Esophagus squamous epithelium (tissue), 5 donors: ENCODE measurements around the gene ZNF433. TPM values are rescaled to one million over a fixed set of nuclear protein-coding genes. Genes with fewer than 3 reads are reported as not detected.
"Not testable (repeated sequence)": the region's sequence is repeated elsewhere in the genome, so short reads cannot be mapped to it uniquely, and the experiment has no call there.

Source experiments
- DNase-seq: peaks from one replicate; lab custom pipeline; 2025; lab: John Stamatoyannopoulos, UW
- H3K27ac ChIP-seq, 4 donors: fragments of 200-600 bp; sonication (generic); one replicate each; pipeline ENCODE4 v1.5.1; 2016 to 2019; ENCODE audit warnings: mild to moderate bottlenecking in 1 of 4
- H3K27me3 ChIP-seq, 4 donors: fragments of 200-600 bp; sonication (generic); 1 replicate in 3 of 4; 2 replicates in 1 of 4; pipeline versions ENCODE4 v1.5.1 to v1.6.0; 2017 to 2021; ENCODE audit warnings: antibody characterized with exemption in 1 of 4
- H3K36me3 ChIP-seq, 3 donors: fragments of 200-600 bp; sonication (generic); one replicate each; pipeline ENCODE4 v1.5.1; 2016 to 2019
- H3K4me1 ChIP-seq, 3 donors: fragments of 200-600 bp; sonication (generic); one replicate each; pipeline ENCODE4 v1.5.1; 2017 to 2019
- H3K4me3 ChIP-seq, 4 donors: fragments of 200-600 bp; sonication (generic); 1 replicate in 3 of 4; 2 replicates in 1 of 4; pipeline ENCODE4 v1.5.1; 2016 to 2019; ENCODE audit warnings: mild to moderate bottlenecking in 2 of 4, moderate library complexity in 1 of 4
- H3K9me3 ChIP-seq, 3 donors: fragments of 200-600 bp; sonication (generic); one replicate each; pipeline ENCODE4 v1.5.1; 2016 to 2019
- POLR2A ChIP-seq, 4 donors: fragments of 450-650 bp; IDR thresholded peaks; one replicate each; pipeline ENCODE4 v1.6.1; 2017; ENCODE audit warnings: antibody characterized with exemption in 4 of 4, mild to moderate bottlenecking in 4 of 4, moderate library complexity in 3 of 4
- WGBS, 2 donors: methylation state at CpG; one replicate each; pipeline ENCODE4 v1.1.5; 2018; 5-methylcytosine and 5-hydroxymethylcytosine counted together
- intact Hi-C: fragments of 100-400 bp; cut with DNase I; formaldehyde crosslinking; loops from one replicate; pipeline ENCODE4 v1.15.0; 2022
- total RNA-seq, 4 donors: library from RNA; depleted of rRNA; stranded (reverse); fragments of >200 nt; gene quantifications; one replicate each; pipeline ENCODE4 v1.1.0, GENCODE V29; 2016
- TF ChIP-seq, protein P1 (sequence below), 6 experiments: fragments of 450-650 bp in 4 of 6; fragments of 200-600 bp in 2 of 6; sonication (generic) in 2 of 6; IDR thresholded peaks; one replicate each; pipeline ENCODE4 v1.5.1; 2016 to 2019; ENCODE audit warnings: antibody characterized with exemption in 6 of 6, mild to moderate bottlenecking in 4 of 6, moderate library complexity in 4 of 6
- donor health status: DM: yes; HTN: yes; CAD: no.

The ZNF433 gene
- total RNA-seq, 4 donors from 2014 or later, result 4.5 to 21.0 (median 5.6) TPM

DNA sequence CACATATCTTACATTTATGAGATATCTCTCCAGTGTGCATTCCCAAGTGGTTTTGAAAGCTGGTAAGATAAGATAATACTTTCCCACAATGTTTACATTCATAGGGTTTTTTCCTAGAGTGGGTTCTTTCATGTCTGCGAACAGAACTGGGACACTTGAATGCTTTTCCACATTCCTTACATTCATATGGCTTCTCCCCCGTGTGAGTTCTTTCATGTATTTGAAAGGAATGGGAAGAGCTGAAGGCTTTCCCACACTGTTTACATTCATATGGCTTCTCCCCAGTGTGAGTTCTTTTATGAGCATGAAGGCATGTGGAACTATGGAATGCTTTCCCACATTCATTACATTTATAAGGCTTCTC is 19.7 kb downstream of the ZNF433 start:
- H3K27me3 ChIP-seq, result no peaks in the 10 kb centered on the region
- peaks cover 4 to 99% (median 76%) of the 10 kb centered on the region in 3 donors for H3K9me3 ChIP-seq
- intact Hi-C loops, result no loop called here
- WGBS, 2 donors, result 80 to 93% methylated on average over 2 of the region's 2 CpGs
- no peak overlapping the region for H3K27ac ChIP-seq
- H3K36me3 ChIP-seq, result peaks cover 31 to 74% (median 44%) of the 10 kb centered on the region in 3 donors
- no peaks in the 10 kb centered on the region for H3K4me1 ChIP-seq
- TF ChIP-seq, protein P1, sequence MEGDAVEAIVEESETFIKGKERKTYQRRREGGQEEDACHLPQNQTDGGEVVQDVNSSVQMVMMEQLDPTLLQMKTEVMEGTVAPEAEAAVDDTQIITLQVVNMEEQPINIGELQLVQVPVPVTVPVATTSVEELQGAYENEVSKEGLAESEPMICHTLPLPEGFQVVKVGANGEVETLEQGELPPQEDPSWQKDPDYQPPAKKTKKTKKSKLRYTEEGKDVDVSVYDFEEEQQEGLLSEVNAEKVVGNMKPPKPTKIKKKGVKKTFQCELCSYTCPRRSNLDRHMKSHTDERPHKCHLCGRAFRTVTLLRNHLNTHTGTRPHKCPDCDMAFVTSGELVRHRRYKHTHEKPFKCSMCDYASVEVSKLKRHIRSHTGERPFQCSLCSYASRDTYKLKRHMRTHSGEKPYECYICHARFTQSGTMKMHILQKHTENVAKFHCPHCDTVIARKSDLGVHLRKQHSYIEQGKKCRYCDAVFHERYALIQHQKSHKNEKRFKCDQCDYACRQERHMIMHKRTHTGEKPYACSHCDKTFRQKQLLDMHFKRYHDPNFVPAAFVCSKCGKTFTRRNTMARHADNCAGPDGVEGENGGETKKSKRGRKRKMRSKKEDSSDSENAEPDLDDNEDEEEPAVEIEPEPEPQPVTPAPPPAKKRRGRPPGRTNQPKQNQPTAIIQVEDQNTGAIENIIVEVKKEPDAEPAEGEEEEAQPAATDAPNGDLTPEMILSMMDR (IDR thresholded peaks at IDR 0.05), result no peak
- no peak for TF ChIP-seq POLR2A (IDR thresholded peaks at IDR 0.05)
- H3K4me3 ChIP-seq, result peak overlapping the region in 1 of 4 donors; percentile 6
- no peak for DNase-seq

DNA sequence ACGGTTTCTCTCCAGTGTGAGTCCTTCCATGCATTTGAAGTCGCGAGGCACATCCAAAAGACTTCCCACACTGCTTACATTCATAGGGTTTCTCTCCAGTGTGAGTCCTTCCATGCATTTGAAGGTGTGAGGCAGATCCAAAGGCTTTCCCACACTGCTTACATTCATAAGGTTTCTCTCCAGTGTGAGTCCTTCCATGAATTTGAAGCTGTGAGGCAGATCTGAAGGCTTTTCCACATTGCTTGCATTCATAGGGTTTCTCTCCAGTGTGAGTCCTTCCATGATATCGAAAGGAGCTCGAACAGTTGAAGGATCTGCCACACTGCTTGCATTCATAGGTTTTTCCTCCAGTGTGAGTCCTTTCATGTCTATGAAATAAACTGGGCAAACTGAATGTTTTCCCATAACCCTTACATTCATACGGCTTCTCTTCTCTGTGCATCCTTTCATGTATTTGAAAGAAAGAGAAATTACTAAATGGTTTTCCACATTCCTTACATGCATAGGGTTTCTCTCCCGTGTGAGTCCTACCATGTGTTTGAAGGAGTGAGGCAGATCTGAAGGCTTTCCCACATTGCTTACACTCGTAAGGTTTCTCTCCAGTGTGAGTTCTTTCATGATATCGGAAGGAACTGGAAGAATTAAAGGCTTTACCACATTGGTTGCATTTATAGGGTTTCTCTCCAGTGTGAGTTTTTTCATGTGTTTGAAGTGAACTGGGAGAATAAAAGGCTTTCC is 20.3 kb downstream of the ZNF433 start:
- TF ChIP-seq, protein P1 (IDR thresholded peaks at IDR 0.05), result no peak
- no peak for TF ChIP-seq POLR2A (IDR thresholded peaks at IDR 0.05)
- H3K27me3 ChIP-seq, result no peaks in the 10 kb centered on the region
- peaks cover 31 to 69% (median 44%) of the 10 kb centered on the region in 3 donors for H3K36me3 ChIP-seq
- no peak for DNase-seq
- no peaks in the 10 kb centered on the region for H3K4me1 ChIP-seq
- WGBS, 2 donors, result 95 to 97% methylated on average over 9 of the region's 9 CpGs
- peaks cover 4 to 99% (median 71%) of the 10 kb centered on the region in 3 donors for H3K9me3 ChIP-seq
- H3K27ac ChIP-seq, result no peak overlapping the region
- H3K4me3 ChIP-seq, result peak overlapping the region in 1 of 4 donors; percentile 6
- intact Hi-C loops, result no loop called here

GRCh38 chr19:12000152-12000981 is 35.1 kb downstream of the ZNF433 start:
- WGBS, 2 donors, result 68 to 72% methylated on average over 9 of the region's 9 CpGs
- Histone ChIP-seq H3K9me3 (peaks cover 0 to 6% (median 0%) of the 10 kb centered on the region in 3 donors), H3K36me3 (peaks cover 0 to 29% (median 0%) of the 10 kb centered on the region in 3 donors), H3K4me1 (no peaks in the 10 kb centered on the region), H3K27ac (no peak overlapping the region), H3K27me3 (no peaks in the 10 kb centered on the region), H3K4me3 (no peak overlapping the region)
- DNase-seq, result no peak
- intact Hi-C loops, result no loop called here
- TF ChIP-seq, protein P1 (IDR thresholded peaks at IDR 0.05), result no peak
- TF ChIP-seq POLR2A (IDR thresholded peaks at IDR 0.05), result no peak

DNA sequence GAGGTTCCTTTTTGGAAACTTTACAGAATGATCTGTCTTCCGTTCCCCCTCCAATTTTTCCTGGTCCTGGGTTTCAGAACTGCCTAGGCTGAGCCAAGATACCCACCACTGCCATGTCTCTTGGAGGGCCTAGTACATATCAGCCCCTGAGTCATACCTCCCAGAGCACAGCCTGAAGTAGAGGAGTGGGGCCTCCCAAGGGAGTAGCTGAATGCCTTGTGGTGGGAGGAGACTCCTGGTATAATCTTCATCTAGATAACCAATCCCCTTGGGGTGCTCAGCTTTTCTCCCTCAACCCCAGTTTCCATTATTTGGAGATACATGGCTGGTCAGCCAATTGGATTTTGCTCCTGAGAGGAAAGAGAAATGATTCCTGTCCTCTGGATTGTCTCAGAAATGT is 40.3 kb downstream of the ZNF433 start:
- H3K27ac ChIP-seq, result no peak overlapping the region
- H3K27me3 ChIP-seq, result no peaks in the 10 kb centered on the region
- DNase-seq, result no peak
- intact Hi-C loops, result no loop called here
- WGBS, 2 donors, result 100% methylated on average over 1 of the region's 1 CpG
- H3K4me3 ChIP-seq, result no peak overlapping the region
- peaks cover 0 to 4% (median 4%) of the 10 kb centered on the region in 3 donors for H3K4me1 ChIP-seq
- H3K36me3 ChIP-seq, result peaks cover 0 to 11% (median 0%) of the 10 kb centered on the region in 3 donors
- H3K9me3 ChIP-seq, result peaks cover 0 to 6% (median 0%) of the 10 kb centered on the region in 3 donors
- no peak for TF ChIP-seq POLR2A (IDR thresholded peaks at IDR 0.05)
- TF ChIP-seq, protein P1 (IDR thresholded peaks at IDR 0.05), result no peak

DNA sequence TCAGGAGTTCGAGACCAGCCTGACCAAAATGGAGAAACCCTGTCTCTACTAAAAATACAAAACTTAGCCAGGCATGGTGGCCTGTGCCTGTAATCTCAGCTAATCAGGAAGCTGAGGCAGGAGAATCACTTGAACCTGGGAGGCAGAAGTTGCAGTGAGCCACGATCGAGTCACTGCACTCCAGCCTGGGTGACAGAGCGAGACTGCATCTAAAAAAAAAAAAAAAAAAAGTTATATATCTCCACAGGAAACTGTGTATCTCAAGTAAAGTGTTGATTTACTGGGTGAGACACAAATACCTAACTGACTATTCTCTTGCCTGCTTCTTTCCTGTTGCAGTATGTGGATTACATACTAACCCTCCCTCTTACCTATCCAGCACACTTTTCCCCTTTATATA is 43.6 kb downstream of the ZNF433 start:
- H3K4me3 ChIP-seq, H3K27ac ChIP-seq, H3K27me3 ChIP-seq, DNase-seq, H3K36me3 ChIP-seq, H3K9me3 ChIP-seq, intact Hi-C loops: not testable (repeated sequence)
- H3K4me1 ChIP-seq, result peaks cover 0 to 28% (median 4%) of the 10 kb centered on the region in 3 donors
- 66 to 79% methylated on average over 4 of the region's 4 CpGs for WGBS, 2 donors
